Thoracic aorta (tissue), 2 donors: ENCODE measurements around the gene TMEM255B. TPM values are rescaled to one million over a fixed set of nuclear protein-coding genes. Genes with fewer than 3 reads are reported as not detected.

Source experiments
- ATAC-seq: fragments of 150-250 bp; one replicate; pipeline ENCODE4 v1.8.0; 2017; ENCODE audit warnings: low read depth; ENCODE audit not compliant: insufficient number of reproducible peaks, low FRiP score
- DNase-seq: peaks from one replicate; pipeline ENCODE4 v3.0.0-alpha.2; 2020; ENCODE audit warnings: low spot score
- H3K27ac ChIP-seq, 2 donors: fragments of 200-600 bp; sonication (generic); 1 replicate in 1 of 2; 2 replicates in 1 of 2; pipeline ENCODE4 v1.5.1; 2016; ENCODE audit warnings: mild to moderate bottlenecking in 2 of 2, moderate library complexity in 2 of 2
- H3K27me3 ChIP-seq: fragments of 200-600 bp; sonication (generic); replicated peaks from 2 replicates; pipeline ENCODE4 v1.6.0; 2016; ENCODE audit warnings: mild to moderate bottlenecking; ENCODE audit not compliant: insufficient read depth
- H3K36me3 ChIP-seq: fragments of 200-600 bp; sonication (generic); one replicate; pipeline ENCODE4 v1.5.1; 2016
- H3K4me1 ChIP-seq, 2 donors: fragments of 200-600 bp; sonication (generic); 1 replicate in 1 of 2; 2 replicates in 1 of 2; pipeline versions ENCODE4 v1.5.1 to v1.6.0; 2016; ENCODE audit warnings: low read depth in 2 of 2, mild to moderate bottlenecking in 1 of 2; ENCODE audit not compliant: control insufficient read depth in 1 of 2
- H3K4me3 ChIP-seq: fragments of 200-600 bp; sonication (generic); 2 replicates; pipeline ENCODE4 v1.5.1; 2016; ENCODE audit warnings: mild to moderate bottlenecking
- H3K9me3 ChIP-seq: fragments of 200-600 bp; sonication (generic); 2 replicates; pipeline ENCODE4 v1.5.1; 2016
- CTCF ChIP-seq: fragments of 200-600 bp; sonication (generic); IDR thresholded peaks from one replicate; pipeline ENCODE4 v1.5.1; 2019; ENCODE audit warnings: antibody characterized with exemption
- total RNA-seq, 2 donors: library from RNA; depleted of rRNA; stranded (reverse); fragments of >200 nt; gene quantifications; one replicate each; pipeline versions ENCODE4 v1.1.0 to v1.2.3, GENCODE V29; 2016

Gene TMEM255B
- total RNA-seq, 2 donors from 2014 or later, result 11.2 to 14.9 TPM

- ATAC-seq (no peak), DNase-seq (no peak)
- TF ChIP-seq CTCF, result no peak
- Histone ChIP-seq H3K4me1 (peaks cover 4 to 12% of the 10 kb centered on the region in 2 donors), H3K9me3 (no peaks in the 10 kb centered on the region), H3K27ac (no peak overlapping the region), H3K36me3 (no peaks in the 10 kb centered on the region), H3K4me3 (no peak overlapping the region), H3K27me3 (no peaks in the 10 kb centered on the region)
These were observed 3.5 kb downstream of the TMEM255B start for GRCh38 chr13:113762538-113762937.

- no peaks in the 10 kb centered on the region for H3K9me3 ChIP-seq
- DNase-seq, result no peak
- H3K4me1 ChIP-seq, result peaks cover 3 to 10% of the 10 kb centered on the region in 2 donors
- no peak for TF ChIP-seq CTCF
- H3K27me3 ChIP-seq, result no peaks in the 10 kb centered on the region
- no peak overlapping the region for H3K4me3 ChIP-seq
- no peak overlapping the region for H3K27ac ChIP-seq
- no peak for ATAC-seq
- no peaks in the 10 kb centered on the region for H3K36me3 ChIP-seq
These were observed 4.2 kb downstream of the TMEM255B start for GRCh38 chr13:113763254-113763653.

- no peak for ATAC-seq
- H3K9me3 ChIP-seq, result no peaks in the 10 kb centered on the region
- no peak overlapping the region for H3K4me3 ChIP-seq
- peaks cover 0 to 5% of the 10 kb centered on the region in 2 donors for H3K4me1 ChIP-seq
- H3K27me3 ChIP-seq, result no peaks in the 10 kb centered on the region
- H3K36me3 ChIP-seq, result no peaks in the 10 kb centered on the region
- H3K27ac ChIP-seq, result no peak overlapping the region
- no peak for TF ChIP-seq CTCF
- no peak for DNase-seq
These were observed 5.2 kb downstream of the TMEM255B start for GRCh38 chr13:113763961-113764792.

- no peak overlapping the region for H3K27ac ChIP-seq
- no peaks in the 10 kb centered on the region for H3K9me3 ChIP-seq
- H3K4me1 ChIP-seq, result peaks cover 0 to under 1% of the 10 kb centered on the region in 2 donors
- no peak for ATAC-seq
- no peaks in the 10 kb centered on the region for H3K36me3 ChIP-seq
- TF ChIP-seq CTCF, result no peak
- DNase-seq, result no peak
- no peak overlapping the region for H3K4me3 ChIP-seq
- no peaks in the 10 kb centered on the region for H3K27me3 ChIP-seq
These were observed 6.0 kb downstream of the TMEM255B start for GRCh38 chr13:113764793-113765563.

GRCh38 chr13:113765564-113765910 is 6.5 kb downstream of the TMEM255B start:
- no peak for TF ChIP-seq CTCF
- no peak overlapping the region for H3K27ac ChIP-seq
- H3K4me1 ChIP-seq, result no peaks in the 10 kb centered on the region
- no peaks in the 10 kb centered on the region for H3K9me3 ChIP-seq
- no peak for ATAC-seq
- H3K4me3 ChIP-seq, result no peak overlapping the region
- no peaks in the 10 kb centered on the region for H3K27me3 ChIP-seq
- H3K36me3 ChIP-seq, result no peaks in the 10 kb centered on the region
- DNase-seq, result no peak
